GM19468 (cell line): Measurements from ENCODE around the gene KLK12.

Experiments used
- ATAC-seq: cut with Tn5 transposase; IDR thresholded peaks from one replicate; pipeline ENCODE4 v1.9.1; 2021; ENCODE audit warnings: mild to moderate bottlenecking, moderate library complexity, moderate number of reproducible peaks; ENCODE audit not compliant: unreplicated experiment; ENCODE audit errors: extremely low read depth

The KLK12 gene

GRCh38 chr19:51034704-51035103 is at the start of gene KLK12:
TSS of gene KLK12 (minus strand) at chr19:51035002. CDS start at chr19:51034621, 381 bp downstream.
- ATAC-seq: no peak

GRCh38 chr19:51084505-51084904 is 49.7 kb upstream of the KLK12 start:
- ATAC-seq: no peak

- ATAC-seq: no peak
These were observed 49.0 kb upstream of the KLK12 start for GRCh38 chr19:51083783-51084182.

- no peak for ATAC-seq
These were observed 48.4 kb upstream of the KLK12 start for GRCh38 chr19:51083181-51083580.

- ATAC-seq: no peak
These were observed 47.8 kb upstream of the KLK12 start, which contains the start of gene KLK14 for GRCh38 chr19:51082611-51083010. TSS of gene KLK14 (minus strand) at chr19:51082887. CDS start at chr19:51082614, 273 bp downstream.

- no peak for ATAC-seq
These were observed 46.7 kb upstream of the KLK12 start for GRCh38 chr19:51081476-51081875.

GRCh38 chr19:51079481-51080110 is 44.8 kb upstream of the KLK12 start:
- ATAC-seq: no peak

- no peak for ATAC-seq
These were observed 43.9 kb upstream of the KLK12 start for GRCh38 chr19:51078731-51079130.

GRCh38 chr19:51078104-51078503 is 43.3 kb upstream of the KLK12 start:
- no peak for ATAC-seq

GRCh38 chr19:51076631-51077213 is 41.9 kb upstream of the KLK12 start:
- no peak for ATAC-seq

- no peak for ATAC-seq
These were observed 41.2 kb upstream of the KLK12 start for GRCh38 chr19:51075998-51076397.

GRCh38 chr19:51071095-51071405 is 36.2 kb upstream of the KLK12 start:
- ATAC-seq: no peak

GRCh38 chr19:51070334-51071094 is 35.7 kb upstream of the KLK12 start:
- ATAC-seq: no peak

GRCh38 chr19:51066393-51067186 is 31.8 kb upstream of the KLK12 start:
- ATAC-seq: no peak

GRCh38 chr19:51065221-51065960 is 30.6 kb upstream of the KLK12 start:
- no peak for ATAC-seq

- no peak for ATAC-seq
These were observed 29.9 kb upstream of the KLK12 start, which contains the start of gene KLK13 for GRCh38 chr19:51064534-51065220. TSS of gene KLK13 (minus strand) at chr19:51065092. CDS start at chr19:51065067, 25 bp downstream.

GRCh38 chr19:51063664-51064063 is 28.9 kb upstream of the KLK12 start:
- no peak for ATAC-seq

- ATAC-seq: no peak
These were observed 26.2 kb upstream of the KLK12 start for GRCh38 chr19:51060973-51061372.

- ATAC-seq: no peak
These were observed 25.5 kb upstream of the KLK12 start for GRCh38 chr19:51060336-51060735.
